Measurements from ENCODE around the gene SH3BGRL2. TPM values are rescaled to one million over a fixed set of nuclear protein-coding genes. Genes with fewer than 3 reads are reported as not detected.

The SH3BGRL2 gene
- total RNA-seq, 6 experiments from 2014 or later = 0.14 to 0.43 (median 0.23) TPM

- no peak for DNase-seq
- H3K9me3 Mint-ChIP-seq = no peaks in the 10 kb centered on the region
- peaks cover 2% of the 10 kb centered on the region; the same call in 1 of the 2 replicates for H3K27me3 Mint-ChIP-seq (ENCODE audit: insufficient read depth)
- H3K36me3 Mint-ChIP-seq (ENCODE audit: low read depth) = no peaks in the 10 kb centered on the region
- H3K4me3 Mint-ChIP-seq = no peak overlapping the region
- no peaks in the 10 kb centered on the region for H3K4me1 Mint-ChIP-seq (ENCODE audit: low read depth)
- no peak for TF ChIP-seq CTCF (IDR thresholded peaks at IDR 0.05)
- H3K27ac Mint-ChIP-seq = no peak overlapping the region
These were observed 56.6 kb downstream of the SH3BGRL2 start for GRCh38 chr6:79687759-79688158.

- TF ChIP-seq CTCF (IDR thresholded peaks at IDR 0.05) = no peak
- no peak overlapping the region for H3K4me3 Mint-ChIP-seq
- no peaks in the 10 kb centered on the region for H3K9me3 Mint-ChIP-seq
- H3K27me3 Mint-ChIP-seq (ENCODE audit: insufficient read depth) = peaks cover 5% of the 10 kb centered on the region; the same call in 1 of the 2 replicates
- no peak for DNase-seq
- H3K36me3 Mint-ChIP-seq (ENCODE audit: low read depth) = no peaks in the 10 kb centered on the region
- H3K27ac Mint-ChIP-seq = no peak overlapping the region
- H3K4me1 Mint-ChIP-seq (ENCODE audit: low read depth) = no peaks in the 10 kb centered on the region
These were observed 63.0 kb downstream of the SH3BGRL2 start for GRCh38 chr6:79694156-79694555.

GRCh38 chr6:79694623-79695343, 63.7 kb downstream of the SH3BGRL2 start:
- H3K9me3 Mint-ChIP-seq = no peaks in the 10 kb centered on the region
- no peak overlapping the region for H3K27ac Mint-ChIP-seq
- H3K27me3 Mint-ChIP-seq (ENCODE audit: insufficient read depth) = peaks cover 5% of the 10 kb centered on the region; the same call in 1 of the 2 replicates
- no peak overlapping the region for H3K4me3 Mint-ChIP-seq
- peak; percentile 70 for TF ChIP-seq CTCF (IDR thresholded peaks at IDR 0.05)
- no peak for DNase-seq
- H3K4me1 Mint-ChIP-seq (ENCODE audit: low read depth) = no peaks in the 10 kb centered on the region
- no peaks in the 10 kb centered on the region for H3K36me3 Mint-ChIP-seq (ENCODE audit: low read depth)

- H3K36me3 Mint-ChIP-seq (ENCODE audit: low read depth) = no peaks in the 10 kb centered on the region
- no peak overlapping the region for H3K4me3 Mint-ChIP-seq
- no peak for DNase-seq
- TF ChIP-seq CTCF (IDR thresholded peaks at IDR 0.05) = no peak
- no peak overlapping the region for H3K27ac Mint-ChIP-seq
- H3K27me3 Mint-ChIP-seq (ENCODE audit: insufficient read depth) = peaks cover 4% of the 10 kb centered on the region; the same call in 1 of the 2 replicates
- H3K4me1 Mint-ChIP-seq (ENCODE audit: low read depth) = no peaks in the 10 kb centered on the region
- H3K9me3 Mint-ChIP-seq = no peaks in the 10 kb centered on the region
These were observed 66.3 kb downstream of the SH3BGRL2 start for GRCh38 chr6:79697430-79697829.

GRCh38 chr6:79699606-79700005, 68.5 kb downstream of the SH3BGRL2 start:
- H3K4me3 Mint-ChIP-seq = no peak overlapping the region

More at GRCh38 chr6:79699606-79700005, 68.5 kb downstream of the SH3BGRL2 start:
- Mint-ChIP-seq H3K36me3 (ENCODE audit: low read depth) (no peaks in the 10 kb centered on the region), H3K4me1 (ENCODE audit: low read depth) (no peaks in the 10 kb centered on the region), H3K27me3 (ENCODE audit: insufficient read depth) (peaks cover 4% of the 10 kb centered on the region; the same call in 1 of the 2 replicates), H3K9me3 (no peaks in the 10 kb centered on the region), H3K27ac (no peak overlapping the region)
- no peak for TF ChIP-seq CTCF (IDR thresholded peaks at IDR 0.05)
- no peak for DNase-seq
